ENCODE data around the gene ZNF791.
"Not testable (repeated sequence)": the region's sequence is repeated elsewhere in the genome, so short reads cannot be mapped to it uniquely, and the experiment has no call there.

ZNF791 gene

GRCh38 chr19:12639901-12640613 is 29.3 kb downstream of the ZNF791 start:
- no peaks in the 10 kb centered on the region for H3K27me3 ChIP-seq (replicated peaks)
- DNase-seq, result peak; percentile 84
- no peaks in the 10 kb centered on the region for H3K36me3 ChIP-seq (replicated peaks)
- peak; percentile 87 for TF ChIP-seq CTCF (IDR thresholded peaks at IDR 0.05; ENCODE audit: low read depth, low read length, missing control alignments)
- H3K27ac ChIP-seq, result no peak overlapping the region
- in situ Hi-C loops (cut with HindIII; ENCODE audit: low pct_ligation_motif_present, low sequenced_read_pairs), result no loop called here
- peak overlapping the region; percentile 12 for H3K4me3 ChIP-seq (ENCODE audit: low read depth, low read length)

- Histone ChIP-seq H3K4me3 (ENCODE audit: low read depth, low read length) (no peak overlapping the region), H3K27me3 (replicated peaks) (no peaks in the 10 kb centered on the region), H3K36me3 (replicated peaks) (no peaks in the 10 kb centered on the region), H3K27ac (no peak overlapping the region)
- in situ Hi-C loops (cut with HindIII; ENCODE audit: low pct_ligation_motif_present, low sequenced_read_pairs), result no loop called here
- no peak for TF ChIP-seq CTCF (IDR thresholded peaks at IDR 0.05; ENCODE audit: low read depth, low read length, missing control alignments)
- no peak for DNase-seq
Measured at GRCh38 chr19:12641456-12641855, 30.7 kb downstream of the ZNF791 start.

GRCh38 chr19:12642506-12642905 is 31.8 kb downstream of the ZNF791 start:
- no peak for TF ChIP-seq CTCF (IDR thresholded peaks at IDR 0.05; ENCODE audit: low read depth, low read length, missing control alignments)
- no peak for DNase-seq
- no peaks in the 10 kb centered on the region for H3K36me3 ChIP-seq (replicated peaks)
- no peak overlapping the region for H3K27ac ChIP-seq
- no peaks in the 10 kb centered on the region for H3K27me3 ChIP-seq (replicated peaks)
- in situ Hi-C loops (cut with HindIII; ENCODE audit: low pct_ligation_motif_present, low sequenced_read_pairs), result no loop called here
- no peak overlapping the region for H3K4me3 ChIP-seq (ENCODE audit: low read depth, low read length)

- H3K27ac ChIP-seq; H3K36me3 ChIP-seq (replicated peaks); in situ Hi-C loops (cut with HindIII; ENCODE audit: low pct_ligation_motif_present, low sequenced_read_pairs); H3K4me3 ChIP-seq (ENCODE audit: low read depth, low read length); H3K27me3 ChIP-seq (replicated peaks); DNase-seq: not testable (repeated sequence)
Measured at GRCh38 chr19:12643716-12644115, 33.0 kb downstream of the ZNF791 start.

- H3K4me3 ChIP-seq (ENCODE audit: low read depth, low read length), result no peak overlapping the region
- TF ChIP-seq CTCF (IDR thresholded peaks at IDR 0.05; ENCODE audit: low read depth, low read length, missing control alignments), result no peak
- H3K27me3 ChIP-seq (replicated peaks), result no peaks in the 10 kb centered on the region
- H3K36me3 ChIP-seq (replicated peaks), result peaks cover 3% of the 10 kb centered on the region
- H3K27ac ChIP-seq, result no peak overlapping the region
- in situ Hi-C loops (cut with HindIII; ENCODE audit: low pct_ligation_motif_present, low sequenced_read_pairs), result no loop called here
- DNase-seq, result no peak
Measured at GRCh38 chr19:12646551-12646950, 35.8 kb downstream of the ZNF791 start.

- no peak for DNase-seq
- no peak overlapping the region for H3K4me3 ChIP-seq (ENCODE audit: low read depth, low read length)
- in situ Hi-C loops (cut with HindIII; ENCODE audit: low pct_ligation_motif_present, low sequenced_read_pairs), result no loop called here
- H3K36me3 ChIP-seq (replicated peaks), result peaks cover 3% of the 10 kb centered on the region
- TF ChIP-seq CTCF (IDR thresholded peaks at IDR 0.05; ENCODE audit: low read depth, low read length, missing control alignments), result no peak
- no peak overlapping the region for H3K27ac ChIP-seq
- no peaks in the 10 kb centered on the region for H3K27me3 ChIP-seq (replicated peaks)
Measured at GRCh38 chr19:12647047-12647446, 36.3 kb downstream of the ZNF791 start.
